ENCODE results near the gene HOXB2. TPM values are rescaled to one million over a fixed set of nuclear protein-coding genes. Genes with fewer than 3 reads are reported as not detected.

Gene HOXB2
- total and polyA plus RNA-seq, 9 of the 15 experiments (the other 6 are each of a cell fraction or from before 2014, with no cell fraction given): 2.1 to 97.7 (median 21.2) TPM

GRCh38 chr17:48554412-48555257 lies 9.7 kb upstream of the HOXB2 start (continued):
- TF ChIP-seq TOE1 (IDR thresholded peaks at IDR 0.05; ENCODE audit: borderline replicate concordance) (no peak), TOE1 (CRISPR knock-in tag; IDR thresholded peaks at IDR 0.05; ENCODE audit: borderline replicate concordance, low read depth) (no peak), ZBTB40 (IDR thresholded peaks at IDR 0.05) (0 out of 2 replicates have a peak, but pooled peaks have one; percentile 20), ZBTB40 (CRISPR knock-in tag; IDR thresholded peaks at IDR 0.05) (no peak), ZNF696 (CRISPR knock-in tag; conservative IDR thresholded peaks at IDR 0.05) (no peak), ZNF174 (CRISPR knock-in tag; IDR thresholded peaks at IDR 0.05) (no peak), ZNF511 (CRISPR knock-in tag; IDR thresholded peaks at IDR 0.05) (no peak), NFRKB (IDR thresholded peaks at IDR 0.05; ENCODE audit: low read depth) (0 out of 2 replicates have a peak, but pooled peaks have one; percentile 42), KLF16 (IDR thresholded peaks at IDR 0.05) (no peak), ZNF592 (IDR thresholded peaks at IDR 0.05) (peak; percentile 51; the same call in 1 of the 2 replicates)
